Measurements from ENCODE around the gene MRPL52. TPM values are rescaled to one million over a fixed set of nuclear protein-coding genes. Genes with fewer than 3 reads are reported as not detected.

MRPL52 gene
- 10 to 100 TPM; 27.0 to 64.5 (median 37.2) TPM for total RNA-seq

- H3K27me3 ChIP-seq = no peaks in the 10 kb centered on the region
- H3K4me3 ChIP-seq = peak within 1 kb of the TSS; percentile 76 to 88 (median 81)
- 1% methylated on average over 27 of the region's 41 CpGs for WGBS
- no peak for TF ChIP-seq POLR2A (IDR thresholded peaks at IDR 0.05; ENCODE audit: low read depth)
- peak; percentile 51 to 84 for TF ChIP-seq POLR2AphosphoS5 (IDR thresholded peaks at IDR 0.05)
- peak; percentile 96 for DNase-seq (ENCODE audit: extremely low spot score)
- no peaks in the 10 kb centered on the region for H3K9me3 ChIP-seq
- H3K27ac ChIP-seq (replicated peaks in 1 of 4) = peak within 1 kb of the TSS; percentile 79 to 88 (median 80)
- H3K36me3 ChIP-seq = peaks cover 11 to 22% (median 19%) of the 10 kb centered on the region in 4 donors
- intact Hi-C loops (cut with DNase I) = no loop called here
- H3K4me1 ChIP-seq = peaks cover 13 to 20% (median 17%) of the 10 kb centered on the region in 4 donors
These were observed at the start of gene MRPL52 for GRCh38 chr14:22829661-22830442. MRPL52 (plus strand) TSS chr14:22829887; CDS start chr14:22829913, 26 bp downstream.

GRCh38 chr14:22780105-22780679, 49.5 kb upstream of the MRPL52 start:
- Histone ChIP-seq H3K27ac (replicated peaks in 1 of 4) (no peak overlapping the region), H3K27me3 (no peaks in the 10 kb centered on the region), H3K4me3 (no peak overlapping the region), H3K36me3 (peaks cover 0 to 4% (median 0%) of the 10 kb centered on the region in 4 donors), H3K9me3 (no peaks in the 10 kb centered on the region), H3K4me1 (no peaks in the 10 kb centered on the region)
- intact Hi-C loops (cut with DNase I) = no loop called here
- WGBS = 81% methylated on average over 2 of the region's 2 CpGs
- DNase-seq (ENCODE audit: extremely low spot score) = no peak
- no peak for TF ChIP-seq POLR2A (IDR thresholded peaks at IDR 0.05; ENCODE audit: low read depth)
- no peak for TF ChIP-seq EP300 (IDR thresholded peaks at IDR 0.05)
- TF ChIP-seq CTCF (IDR thresholded peaks at IDR 0.05) = no peak
- TF ChIP-seq POLR2AphosphoS5 (IDR thresholded peaks at IDR 0.05) = no peak

- Histone ChIP-seq H3K27me3 (no peaks in the 10 kb centered on the region), H3K27ac (replicated peaks in 1 of 4) (no peak overlapping the region), H3K4me3 (no peak overlapping the region), H3K36me3 (no peaks in the 10 kb centered on the region), H3K9me3 (no peaks in the 10 kb centered on the region), H3K4me1 (no peaks in the 10 kb centered on the region)
- 95% methylated on average over 5 of the region's 5 CpGs for WGBS
- no peak for TF ChIP-seq POLR2AphosphoS5 (IDR thresholded peaks at IDR 0.05)
- no peak for TF ChIP-seq CTCF (IDR thresholded peaks at IDR 0.05)
- TF ChIP-seq EP300 (IDR thresholded peaks at IDR 0.05) = no peak
- no peak for TF ChIP-seq POLR2A (IDR thresholded peaks at IDR 0.05; ENCODE audit: low read depth)
- DNase-seq (ENCODE audit: extremely low spot score) = no peak
- intact Hi-C loops (cut with DNase I) = no loop called here
These were observed 48.8 kb upstream of the MRPL52 start for GRCh38 chr14:22780941-22781300.

- TF ChIP-seq POLR2A (IDR thresholded peaks at IDR 0.05; ENCODE audit: low read depth) (no peak), CTCF (IDR thresholded peaks at IDR 0.05) (no peak), POLR2AphosphoS5 (IDR thresholded peaks at IDR 0.05) (no peak), EP300 (IDR thresholded peaks at IDR 0.05) (no peak)
- 0% methylated on average over 1 of the region's 1 CpG for WGBS
- no peaks in the 10 kb centered on the region for H3K9me3 ChIP-seq
- H3K27ac ChIP-seq (replicated peaks in 1 of 4) = no peak overlapping the region
- H3K27me3 ChIP-seq = no peaks in the 10 kb centered on the region
- H3K4me3 ChIP-seq = no peak overlapping the region
- intact Hi-C loops (cut with DNase I) = no loop called here
- DNase-seq (ENCODE audit: extremely low spot score) = no peak
- no peaks in the 10 kb centered on the region for H3K36me3 ChIP-seq
- H3K4me1 ChIP-seq = no peaks in the 10 kb centered on the region
These were observed 48.2 kb upstream of the MRPL52 start for GRCh38 chr14:22781301-22781991.

- WGBS = 88% methylated on average over 4 of the region's 4 CpGs
- H3K27ac ChIP-seq (replicated peaks in 1 of 4) = no peak overlapping the region
- no peak for DNase-seq (ENCODE audit: extremely low spot score)
- no peaks in the 10 kb centered on the region for H3K27me3 ChIP-seq
- no peaks in the 10 kb centered on the region for H3K36me3 ChIP-seq
- no peaks in the 10 kb centered on the region for H3K4me1 ChIP-seq
- TF ChIP-seq POLR2A (IDR thresholded peaks at IDR 0.05; ENCODE audit: low read depth) = no peak
- TF ChIP-seq EP300 (IDR thresholded peaks at IDR 0.05) = no peak
- TF ChIP-seq CTCF (IDR thresholded peaks at IDR 0.05) = no peak
- TF ChIP-seq POLR2AphosphoS5 (IDR thresholded peaks at IDR 0.05) = no peak
- intact Hi-C loops (cut with DNase I) = no loop called here
- no peak overlapping the region for H3K4me3 ChIP-seq
- no peaks in the 10 kb centered on the region for H3K9me3 ChIP-seq
These were observed 43.0 kb upstream of the MRPL52 start for GRCh38 chr14:22786685-22787084.

Measured in esophagus muscularis mucosa (tissue), 4 donors.